Mesenchymal stem cell (in vitro differentiated cells and primary cell): ENCODE results near the gene CABYR.

ENCODE experiments used
- DNase-seq: peaks from one replicate; pipeline ENCODE4 v3.0.0-alpha.2; 2013
- H2AFZ ChIP-seq: one replicate; pipeline ENCODE4 v1.6.1; 2013; ENCODE audit warnings: low read depth, mild to moderate bottlenecking, control low read depth, inconsistent platforms, low read length, moderate library complexity
- H2AK5ac ChIP-seq: 2 replicates; pipeline ENCODE4 v1.6.1; 2013; ENCODE audit warnings: low read length, moderate library complexity, mild to moderate bottlenecking, inconsistent platforms; ENCODE audit not compliant: severe bottlenecking
- H2BK120ac ChIP-seq: one replicate; pipeline ENCODE4 v1.6.1; 2013; ENCODE audit warnings: low read depth, mild to moderate bottlenecking, inconsistent platforms, low read length, moderate library complexity
- H2BK12ac ChIP-seq, 2 experiments: one replicate each; pipeline ENCODE4 v1.6.1; 2013; ENCODE audit warnings: inconsistent platforms in 2 of 2, low read length in 2 of 2, mild to moderate bottlenecking in 2 of 2, moderate library complexity in 2 of 2, control low read depth in 1 of 2
- H2BK15ac ChIP-seq: one replicate; pipeline ENCODE4 v1.6.1; 2013; ENCODE audit warnings: mild to moderate bottlenecking, low read depth, inconsistent platforms; ENCODE audit not compliant: poor library complexity, severe bottlenecking
- H2BK5ac ChIP-seq: 2 replicates; pipeline ENCODE4 v1.6.1; 2013; ENCODE audit warnings: low read depth, mild to moderate bottlenecking, low read length, control low read depth, inconsistent platforms; ENCODE audit not compliant: poor library complexity, severe bottlenecking
- H3K14ac ChIP-seq, 2 experiments: one replicate each; pipeline ENCODE4 v1.6.1; 2013; ENCODE audit warnings: inconsistent platforms in 2 of 2, low read length in 2 of 2, control low read depth in 1 of 2, mild to moderate bottlenecking in 1 of 2, moderate library complexity in 1 of 2
- H3K18ac ChIP-seq, 2 experiments: one replicate each; pipeline ENCODE4 v1.6.1; 2013; ENCODE audit warnings: inconsistent platforms in 2 of 2, low read length in 2 of 2, control low read depth in 1 of 2, low read depth in 1 of 2, mild to moderate bottlenecking in 1 of 2
- H3K23ac ChIP-seq, 2 experiments: one replicate each; pipeline ENCODE4 v1.6.1; 2013; ENCODE audit warnings: inconsistent platforms in 2 of 2, low read length in 2 of 2, mild to moderate bottlenecking in 2 of 2, moderate library complexity in 2 of 2, control low read depth in 1 of 2
- H3K27ac ChIP-seq: 2 replicates; pipeline ENCODE4 v1.5.1; 2013; ENCODE audit warnings: mild to moderate bottlenecking, moderate library complexity, low read length, control low read depth, inconsistent platforms; ENCODE audit not compliant: poor library complexity, severe bottlenecking
- H3K27me3 ChIP-seq, 2 experiments: 2 replicates each; pipeline versions ENCODE4 v1.6.1 to v1.7.0; 2013; ENCODE audit warnings: low read length in 2 of 2, mild to moderate bottlenecking in 2 of 2, moderate library complexity in 2 of 2, control low read depth in 1 of 2, inconsistent platforms in 1 of 2; ENCODE audit not compliant: control insufficient read depth in 1 of 2, insufficient read depth in 1 of 2
- H3K36me3 ChIP-seq, 2 experiments: 2 replicates each; pipeline versions ENCODE4 v1.6.1 to v1.7.0; 2013; ENCODE audit warnings: low read length in 2 of 2, control low read depth in 1 of 2, inconsistent platforms in 1 of 2, low read depth in 1 of 2, mild to moderate bottlenecking in 1 of 2; ENCODE audit not compliant: insufficient read depth in 2 of 2, control insufficient read depth in 1 of 2
- H3K4ac ChIP-seq, 2 experiments: one replicate each; pipeline ENCODE4 v1.6.1; 2013; ENCODE audit warnings: inconsistent platforms in 2 of 2, low read length in 2 of 2, mild to moderate bottlenecking in 2 of 2, moderate library complexity in 2 of 2, control low read depth in 1 of 2, low read depth in 1 of 2
- H3K4me1 ChIP-seq: 2 replicates; pipeline ENCODE4 v1.6.1; 2013; ENCODE audit warnings: low read depth, low read length, control low read depth; ENCODE audit not compliant: control insufficient read depth, insufficient read depth
- H3K4me2 ChIP-seq: 2 replicates; pipeline ENCODE4 v1.6.1; 2013; ENCODE audit warnings: low read length, mild to moderate bottlenecking, inconsistent platforms; ENCODE audit not compliant: poor library complexity, severe bottlenecking
- H3K4me3 ChIP-seq, 2 experiments: 2 replicates each; pipeline versions ENCODE4 v1.5.1 to v1.7.0; 2013; ENCODE audit warnings: low read length in 2 of 2, mild to moderate bottlenecking in 2 of 2, control low read depth in 1 of 2, low read depth in 1 of 2; ENCODE audit not compliant: insufficient read depth in 1 of 2
- H3K79me1 ChIP-seq: replicated peaks from 2 replicates; pipeline ENCODE4 v1.6.1; 2013; ENCODE audit warnings: mild to moderate bottlenecking, control low read depth, low read length, inconsistent platforms; ENCODE audit not compliant: poor library complexity, severe bottlenecking
- H3K9ac ChIP-seq: 2 replicates; pipeline ENCODE4 v1.7.0; 2013; ENCODE audit warnings: mild to moderate bottlenecking, low read length, moderate library complexity
- H3K9me3 ChIP-seq: 2 replicates; pipeline ENCODE4 v1.7.0; 2013; ENCODE audit warnings: mild to moderate bottlenecking, low read length; ENCODE audit not compliant: control insufficient read depth
- H4K8ac ChIP-seq: one replicate; pipeline ENCODE4 v1.6.1; 2013; ENCODE audit warnings: inconsistent platforms, mild to moderate bottlenecking, low read length, moderate library complexity
- H4K91ac ChIP-seq: one replicate; pipeline ENCODE4 v1.6.1; 2013; ENCODE audit warnings: mild to moderate bottlenecking, low read length, inconsistent platforms
- WGBS: methylation state at CpG from one replicate; pipeline ENCODE4 v1.1.7; 2013; ENCODE audit warnings: mixed read lengths; 5-methylcytosine and 5-hydroxymethylcytosine counted together

Gene CABYR

DNA sequence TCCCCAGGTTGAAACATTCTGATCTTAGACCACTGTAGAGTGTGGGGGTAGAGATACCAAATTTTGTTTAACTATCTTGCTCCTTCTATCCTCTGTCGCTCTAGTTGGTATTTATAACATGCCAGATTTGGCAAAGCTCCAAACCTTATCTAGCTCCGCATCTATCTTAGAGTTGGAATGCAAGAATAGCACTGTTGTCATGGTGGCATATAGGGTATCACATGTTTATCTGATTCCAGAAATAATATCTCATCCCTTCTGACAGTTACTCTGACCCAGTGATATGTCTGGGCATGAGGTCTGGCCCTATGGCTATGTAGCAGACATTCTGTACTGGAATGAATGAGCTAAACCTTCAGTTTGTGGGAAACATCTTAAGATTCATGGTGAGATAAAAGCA, 51.7 kb downstream of the CABYR start:
- no peak overlapping the region for H2AK5ac ChIP-seq
- no peak overlapping the region for H4K91ac ChIP-seq
- H2BK120ac ChIP-seq: no peak overlapping the region
- no peak for DNase-seq
- H3K9me3 ChIP-seq: no peaks in the 10 kb centered on the region
- H2AFZ ChIP-seq: no peak overlapping the region
- no peak overlapping the region for H3K23ac ChIP-seq
- H3K4me1 ChIP-seq: peaks cover 5% of the 10 kb centered on the region
- H2BK12ac ChIP-seq: no peak overlapping the region
- no peak overlapping the region for H4K8ac ChIP-seq
- H3K18ac ChIP-seq: no peak overlapping the region
- no peaks in the 10 kb centered on the region for H3K27me3 ChIP-seq
- H3K79me1 ChIP-seq: peaks cover 4% of the 10 kb centered on the region
- no peak overlapping the region for H3K14ac ChIP-seq
- H3K36me3 ChIP-seq: peaks cover 5 to 21% of the 10 kb centered on the region in 2 experiments
- no CpG with 5 or more reads among the region's 2 CpGs for WGBS
- no peak overlapping the region for H3K4me2 ChIP-seq
- no peak overlapping the region for H3K27ac ChIP-seq
- H3K4ac ChIP-seq: no peak overlapping the region
- H3K4me3 ChIP-seq: no peak overlapping the region
- no peak overlapping the region for H2BK5ac ChIP-seq
- no peak overlapping the region for H3K9ac ChIP-seq
- no peak overlapping the region for H2BK15ac ChIP-seq

- no peak overlapping the region for H2AFZ ChIP-seq
- no peak overlapping the region for H2BK15ac ChIP-seq
- H3K14ac ChIP-seq: no peak overlapping the region
- H3K4ac ChIP-seq: no peak overlapping the region
- DNase-seq: no peak
- H2BK120ac ChIP-seq: no peak overlapping the region
- no peak overlapping the region for H3K4me3 ChIP-seq
- peaks cover 6% of the 10 kb centered on the region for H3K4me1 ChIP-seq
- no peak overlapping the region for H2BK12ac ChIP-seq
- no peak overlapping the region for H2AK5ac ChIP-seq
- H4K8ac ChIP-seq: no peak overlapping the region
- H3K27ac ChIP-seq: no peak overlapping the region
- H3K9me3 ChIP-seq: no peaks in the 10 kb centered on the region
- no peak overlapping the region for H3K23ac ChIP-seq
- H3K4me2 ChIP-seq: no peak overlapping the region
- H3K9ac ChIP-seq: no peak overlapping the region
- H3K27me3 ChIP-seq: no peaks in the 10 kb centered on the region
- H3K18ac ChIP-seq: no peak overlapping the region
- H2BK5ac ChIP-seq: no peak overlapping the region
- H3K36me3 ChIP-seq: peaks cover 0 to 18% of the 10 kb centered on the region in 2 experiments
- WGBS: 92% methylated on average over 8 of the region's 9 CpGs
- no peak overlapping the region for H4K91ac ChIP-seq
- peaks cover 5% of the 10 kb centered on the region for H3K79me1 ChIP-seq
Measured at GRCh38 chr18:24195296-24196053, 56.6 kb downstream of the CABYR start.

DNA sequence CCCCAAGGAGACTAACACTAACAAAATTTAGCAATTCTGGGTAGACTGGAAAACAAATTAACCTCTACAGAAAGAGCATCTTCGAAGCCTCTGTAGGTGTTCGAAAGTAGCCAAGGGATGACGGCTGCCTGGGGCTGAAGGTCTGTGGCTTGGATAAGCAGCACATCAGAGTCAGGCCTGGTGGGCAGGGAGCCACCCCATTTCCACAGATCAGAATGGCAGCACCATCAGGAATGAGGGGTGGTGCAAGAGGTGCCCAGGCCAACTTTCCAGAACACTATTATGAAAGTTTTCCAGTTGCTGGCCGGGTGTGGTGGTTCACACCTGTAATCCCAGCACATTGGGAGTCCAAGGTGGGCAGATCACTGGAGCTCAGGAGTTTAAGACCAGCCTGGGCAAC, 57.9 kb downstream of the CABYR start:
- Histone ChIP-seq H2BK120ac (no peak overlapping the region), H2AK5ac (no peak overlapping the region), H2BK15ac (no peak overlapping the region), H3K14ac (no peak overlapping the region), H3K18ac (no peak overlapping the region), H4K91ac (no peak overlapping the region), H3K4me2 (no peak overlapping the region), H3K79me1 (peaks cover 5% of the 10 kb centered on the region), H4K8ac (no peak overlapping the region), H3K23ac (no peak overlapping the region), H3K27ac (no peak overlapping the region), H3K9me3 (no peaks in the 10 kb centered on the region), H3K4me1 (peaks cover 6% of the 10 kb centered on the region), H2AFZ (no peak overlapping the region), H3K27me3 (no peaks in the 10 kb centered on the region), H3K9ac (no peak overlapping the region), H3K36me3 (peaks cover 0 to 18% of the 10 kb centered on the region in 2 experiments), H3K4me3 (no peak overlapping the region), H2BK12ac (no peak overlapping the region), H2BK5ac (no peak overlapping the region), H3K4ac (no peak overlapping the region)
- WGBS: 99% methylated on average over 4 of the region's 4 CpGs
- DNase-seq: no peak

DNA sequence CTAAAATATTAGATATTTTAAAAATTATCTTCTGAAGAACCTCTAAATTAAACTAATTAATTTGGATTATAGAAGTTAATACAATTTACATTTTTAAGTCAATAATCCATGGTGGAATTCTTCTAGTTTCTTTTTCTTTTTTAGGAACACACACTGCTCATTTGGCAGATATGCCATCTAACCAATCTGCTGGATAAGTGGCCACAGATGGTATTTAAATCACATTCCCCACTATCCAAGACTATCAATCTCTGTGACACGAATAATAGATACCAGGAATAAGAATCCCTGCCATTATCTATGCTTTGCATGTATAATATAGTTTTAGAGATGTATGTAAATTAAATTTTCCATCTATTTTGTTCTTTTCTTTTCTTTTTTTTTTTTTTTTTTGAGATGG, 58.5 kb downstream of the CABYR start:
- H2BK15ac ChIP-seq: no peak overlapping the region
- no CpG with 5 or more reads among the region's 1 CpG for WGBS

More for the DNA sequence above, 58.5 kb downstream of the CABYR start:
- Histone ChIP-seq H3K4me2 (no peak overlapping the region), H3K23ac (no peak overlapping the region), H3K79me1 (peaks cover 5% of the 10 kb centered on the region), H3K14ac (no peak overlapping the region), H4K91ac (no peak overlapping the region), H2AK5ac (no peak overlapping the region), H3K4ac (no peak overlapping the region), H4K8ac (no peak overlapping the region), H2BK12ac (no peak overlapping the region), H3K9ac (no peak overlapping the region), H2BK5ac (no peak overlapping the region), H3K27me3 (no peaks in the 10 kb centered on the region), H2AFZ (no peak overlapping the region), H3K27ac (no peak overlapping the region), H3K4me3 (no peak overlapping the region), H3K36me3 (peaks cover 0 to 18% of the 10 kb centered on the region in 2 experiments), H3K18ac (no peak overlapping the region), H2BK120ac (no peak overlapping the region), H3K9me3 (no peaks in the 10 kb centered on the region), H3K4me1 (peaks cover 6% of the 10 kb centered on the region)
- no peak for DNase-seq
